Kidney (tissue), 14 donors: ENCODE results near the gene NAPSA. TPM values are rescaled to one million over a fixed set of nuclear protein-coding genes. Genes with fewer than 3 reads are reported as not detected.

Experiments used
- DNase-seq, 5 donors: peaks; one replicate each; pipeline ENCODE4 v3.0.0-alpha.2; 2013 to 2020
- FAIRE-seq: peaks from 2 replicates; lab custom pipeline; 2012; peaks lifted over from hg19 to GRCh38; lab: Jason Lieb, UNC
- H3K27ac ChIP-seq, 2 donors: one replicate each; pipeline ENCODE4 v1.7.0; 2013; ENCODE audit warnings: low read depth in 2 of 2, low read length in 2 of 2, inconsistent platforms in 1 of 2
- H3K27me3 ChIP-seq: one replicate; pipeline ENCODE4 v1.7.1; 2013; ENCODE audit warnings: low read length, inconsistent platforms; ENCODE audit not compliant: control insufficient read depth, insufficient read depth
- H3K36me3 ChIP-seq, 3 donors: one replicate each; pipeline versions ENCODE4 v1.7.0 to v1.7.1; 2013; ENCODE audit warnings: low read length in 3 of 3, control low read depth in 1 of 3, inconsistent platforms in 1 of 3; ENCODE audit not compliant: insufficient read depth in 3 of 3, control insufficient read depth in 2 of 3
- H3K4me1 ChIP-seq, 3 donors: one replicate each; pipeline versions ENCODE4 v1.7.0 to v1.7.1; 2013; ENCODE audit warnings: low read length in 3 of 3, inconsistent platforms in 1 of 3, low read depth in 1 of 3; ENCODE audit not compliant: control insufficient read depth in 2 of 3, insufficient read depth in 2 of 3
- H3K4me3 ChIP-seq, 3 donors: one replicate each; pipeline versions ENCODE4 v1.7.0 to v1.8.1; 2013; ENCODE audit warnings: low read length in 3 of 3, control low read depth in 1 of 3, inconsistent platforms in 1 of 3
- H3K9ac ChIP-seq, 3 donors: one replicate each; pipeline versions ENCODE4 v1.7.0 to v1.7.1; 2013; ENCODE audit warnings: low read length in 3 of 3, control low read depth in 1 of 3, inconsistent platforms in 1 of 3
- H3K9me3 ChIP-seq, 3 donors: one replicate each; pipeline versions ENCODE4 v1.7.0 to v1.7.1; 2013; ENCODE audit warnings: low read length in 3 of 3, control low read depth in 1 of 3, inconsistent platforms in 1 of 3; ENCODE audit not compliant: control insufficient read depth in 2 of 3, insufficient read depth in 1 of 3
- intact Hi-C: fragments of 100-400 bp; cut with DNase I; formaldehyde crosslinking; loops from one replicate; pipeline ENCODE4 v1.11.1; 2022
- polyA plus RNA-seq: library from polyadenylated mRNA; stranded (reverse); fragments of 350-450 nt; fragmentation: Illumina TruSeq; extraction: RNeasy Lipid Tissue Mini Kit (QIAGEN cat#74804); gene quantifications from one replicate; pipeline ENCODE4 v1.2.3, GENCODE V29; 2014; ENCODE audit warnings: low read depth, low replicate concordance; ENCODE audit not compliant: insufficient read depth
- total RNA-seq: library from RNA; stranded (reverse); fragmentation: NEBNext Ultra II Directional; extraction: Animal tissue kit (Norgen Biotek cat#: 25700); gene quantifications from one replicate; pipeline ENCODE4 v1.2.1, GENCODE V29; 2021
- TF ChIP-seq, protein P1 (sequence below): IDR thresholded peaks from 3 replicates; pipeline ENCODE4 v1.5.1; 2012; ENCODE audit warnings: mild to moderate bottlenecking, moderate library complexity, borderline replicate concordance; ENCODE audit not compliant: insufficient read depth; ENCODE audit errors: extremely low read depth
- donor health status: control.
- donor health status: control.
- donor health status: control.
- donor health status: control.
- donor health status: control.
- donor health status: DM: yes; HTN: yes; CAD: no.
- donor health status: Normal renal cell carcinoma (clear cell type).

NAPSA gene
- total and polyA plus RNA-seq, 2 donors from 2014 or later, result 217 to 268 TPM

DNA sequence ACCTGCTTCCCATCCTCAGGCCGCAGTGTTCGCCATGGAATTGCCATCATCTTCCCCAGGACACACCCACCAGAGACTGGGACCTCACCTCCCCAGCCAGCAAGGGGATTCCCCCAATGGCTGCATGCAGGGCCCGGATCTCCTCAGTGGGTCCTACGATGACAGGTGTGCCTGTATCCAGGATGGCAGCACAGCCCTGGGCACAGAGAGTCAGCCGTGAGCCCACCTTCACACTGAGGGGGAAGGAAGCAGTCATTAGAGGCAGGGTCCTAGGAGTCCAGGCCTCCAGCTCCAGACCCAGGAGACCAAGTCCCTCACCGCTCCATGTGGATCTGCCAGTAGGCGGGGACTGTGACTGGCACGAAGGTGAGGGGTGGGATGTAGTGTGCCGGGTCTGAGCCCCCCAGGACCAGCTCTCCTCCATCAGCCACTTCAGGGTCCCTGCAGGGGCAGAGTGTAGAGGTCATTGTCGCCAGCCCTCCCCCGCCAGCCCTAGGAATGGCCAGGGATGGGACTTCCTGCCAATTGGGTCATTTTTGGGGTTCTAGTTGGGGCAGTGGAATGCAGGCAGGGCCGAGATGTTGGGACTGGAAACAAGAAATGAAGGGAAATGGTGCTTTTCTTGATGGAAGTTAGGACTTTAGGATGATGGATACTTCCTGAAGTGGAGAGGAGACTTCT lies 30.6 kb downstream of the NAPSA start:
- no peak overlapping the region for H3K4me3 ChIP-seq
- DNase-seq, result peak in 2 of 5 donors; percentile 66 to 69
- H3K27me3 ChIP-seq, result no peaks in the 10 kb centered on the region
- no peak overlapping the region for H3K27ac ChIP-seq
- intact Hi-C loops, result no loop called here
- peaks cover 0 to 22% (median 0%) of the 10 kb centered on the region in 3 donors for H3K4me1 ChIP-seq
- H3K36me3 ChIP-seq, result no peaks in the 10 kb centered on the region
- H3K9ac ChIP-seq, result no peak overlapping the region
- no peaks in the 10 kb centered on the region for H3K9me3 ChIP-seq
- TF ChIP-seq, protein P1, sequence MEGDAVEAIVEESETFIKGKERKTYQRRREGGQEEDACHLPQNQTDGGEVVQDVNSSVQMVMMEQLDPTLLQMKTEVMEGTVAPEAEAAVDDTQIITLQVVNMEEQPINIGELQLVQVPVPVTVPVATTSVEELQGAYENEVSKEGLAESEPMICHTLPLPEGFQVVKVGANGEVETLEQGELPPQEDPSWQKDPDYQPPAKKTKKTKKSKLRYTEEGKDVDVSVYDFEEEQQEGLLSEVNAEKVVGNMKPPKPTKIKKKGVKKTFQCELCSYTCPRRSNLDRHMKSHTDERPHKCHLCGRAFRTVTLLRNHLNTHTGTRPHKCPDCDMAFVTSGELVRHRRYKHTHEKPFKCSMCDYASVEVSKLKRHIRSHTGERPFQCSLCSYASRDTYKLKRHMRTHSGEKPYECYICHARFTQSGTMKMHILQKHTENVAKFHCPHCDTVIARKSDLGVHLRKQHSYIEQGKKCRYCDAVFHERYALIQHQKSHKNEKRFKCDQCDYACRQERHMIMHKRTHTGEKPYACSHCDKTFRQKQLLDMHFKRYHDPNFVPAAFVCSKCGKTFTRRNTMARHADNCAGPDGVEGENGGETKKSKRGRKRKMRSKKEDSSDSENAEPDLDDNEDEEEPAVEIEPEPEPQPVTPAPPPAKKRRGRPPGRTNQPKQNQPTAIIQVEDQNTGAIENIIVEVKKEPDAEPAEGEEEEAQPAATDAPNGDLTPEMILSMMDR, result no peak
- FAIRE-seq, result no peak

DNA sequence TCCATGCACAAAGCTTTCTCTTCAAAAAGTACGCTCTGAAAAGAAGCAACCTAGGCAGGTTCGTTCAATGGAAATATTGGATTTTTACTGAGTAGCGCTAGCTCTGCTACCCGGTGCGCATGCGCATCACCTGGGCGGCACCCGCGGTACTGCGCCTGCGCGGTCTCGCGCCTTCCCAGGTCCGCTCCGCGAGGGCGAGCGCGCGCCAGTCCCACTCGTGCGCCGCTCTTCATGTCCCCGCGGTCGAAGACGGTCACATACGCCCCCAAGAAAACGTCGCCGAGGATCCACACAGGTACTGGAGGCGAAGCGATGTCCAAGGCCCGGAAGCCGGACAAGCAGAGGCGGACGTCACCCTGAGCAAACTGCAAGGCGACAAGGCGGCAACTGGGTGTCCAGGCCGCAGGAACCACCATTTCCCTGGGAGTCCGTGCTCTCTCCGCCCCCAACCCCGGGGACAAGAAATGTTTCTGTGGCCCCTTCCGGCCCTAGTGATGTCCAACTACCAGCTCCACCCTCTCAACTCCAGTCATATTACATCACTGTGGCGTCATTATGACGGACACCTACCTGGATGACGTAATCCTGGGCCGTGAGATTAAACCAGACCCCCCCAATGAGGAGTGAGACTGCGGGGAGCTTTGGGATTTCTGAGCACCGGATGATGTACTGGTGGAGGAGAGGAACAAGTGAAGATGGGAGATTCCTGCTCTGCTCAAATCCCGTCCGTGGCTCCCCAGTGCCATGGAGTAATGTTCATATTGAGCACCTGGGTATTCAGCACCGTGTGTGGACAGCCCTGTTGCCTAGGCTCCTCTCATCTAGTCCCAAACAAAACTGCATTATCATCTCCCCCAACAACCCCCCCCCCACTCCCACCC lies 31.5 kb downstream of the NAPSA start:
- TF ChIP-seq, protein P1, result peak; percentile 3
- Histone ChIP-seq H3K27ac (peak overlapping the region; percentile 89 to 95), H3K27me3 (no peaks in the 10 kb centered on the region), H3K4me3 (peak overlapping the region; percentile 63 to 97 (median 79)), H3K9me3 (no peaks in the 10 kb centered on the region), H3K4me1 (peaks cover 0 to 25% (median 0%) of the 10 kb centered on the region in 3 donors), H3K9ac (peak overlapping the region; percentile 15 to 92 (median 91)), H3K36me3 (no peaks in the 10 kb centered on the region)
- intact Hi-C loops, result no loop called here
- DNase-seq, result peak in 3 of 5 donors; percentile 92 to 94 (median 92)
- no peak for FAIRE-seq

DNA sequence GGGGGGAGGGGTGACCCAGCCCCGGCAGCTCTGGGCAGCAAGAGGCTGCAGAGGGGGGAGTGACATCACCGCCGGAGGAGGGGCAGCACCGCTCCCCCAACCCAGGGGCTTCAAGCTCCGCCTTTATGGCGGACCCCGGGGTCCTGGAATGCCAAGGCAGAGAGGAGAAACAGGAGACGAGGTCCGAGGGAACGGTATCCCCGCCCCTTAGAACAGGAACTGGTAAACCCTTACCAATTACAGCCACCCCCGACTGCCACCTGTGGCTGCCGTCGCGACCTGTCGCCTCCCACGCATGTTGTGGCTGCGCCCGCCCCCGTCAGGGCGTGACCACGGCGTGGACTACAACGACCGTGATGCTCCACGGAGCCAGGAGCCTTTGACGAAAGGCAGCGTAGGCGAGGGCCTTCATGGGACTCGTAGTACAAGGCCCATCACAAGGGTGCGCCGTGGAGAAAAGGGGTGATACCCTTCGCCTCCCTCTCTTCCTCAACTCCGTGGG lies 32.2 kb downstream of the NAPSA start:
- Histone ChIP-seq H3K9ac (peak overlapping the region; percentile 15 to 92 (median 91)), H3K4me3 (peak overlapping the region; percentile 63 to 97 (median 79)), H3K36me3 (no peaks in the 10 kb centered on the region), H3K27me3 (no peaks in the 10 kb centered on the region), H3K4me1 (peaks cover 0 to 25% (median 0%) of the 10 kb centered on the region in 3 donors), H3K9me3 (no peaks in the 10 kb centered on the region), H3K27ac (peak overlapping the region; percentile 89 to 95)
- intact Hi-C loops, result no loop called here
- FAIRE-seq, result no peak
- TF ChIP-seq, protein P1, result no peak
- peak; percentile 97 to 98 (median 97) for DNase-seq
